GM23338 (cell line): Measurements from ENCODE around the gene ZXDC. TPM values are rescaled to one million over a fixed set of nuclear protein-coding genes. Genes with fewer than 3 reads are reported as not detected.

Experiments
- ATAC-seq: fragments of 200-7000 bp; cut with Tn5 transposase; 3 replicates; pipeline ENCODE4 v1.9.1; 2020
- DNase-seq: peaks from one replicate; pipeline ENCODE4 v3.0.0-alpha.2; 2015; ENCODE audit warnings: low spot score
- H2AFZ ChIP-seq: fragments of 200-600 bp; sonication (generic); 2 replicates; pipeline ENCODE4 v1.8.0; 2016; ENCODE audit warnings: antibody characterized with exemption, mild to moderate bottlenecking, moderate library complexity
- H3F3A ChIP-seq: fragments of 200-600 bp; sonication (generic); replicated peaks from 2 replicates; pipeline ENCODE4 v1.8.0; 2017; ENCODE audit warnings: antibody characterized with exemption, mixed run types, low read depth
- H3K27ac ChIP-seq: fragments of 200-600 bp; sonication (generic); 2 replicates; pipeline ENCODE4 v1.6.1; 2016; ENCODE audit warnings: low read depth
- H3K27me3 ChIP-seq: fragments of 200-600 bp; sonication (generic); 2 replicates; pipeline ENCODE4 v1.8.0; 2016; ENCODE audit warnings: mild to moderate bottlenecking, mixed run types, moderate library complexity; ENCODE audit not compliant: insufficient read depth
- H3K36me3 ChIP-seq: fragments of 200-600 bp; sonication (generic); 2 replicates; pipeline ENCODE4 v1.8.0; 2016; ENCODE audit warnings: mild to moderate bottlenecking; ENCODE audit not compliant: insufficient read depth
- H3K4me1 ChIP-seq: fragments of 200-600 bp; sonication (generic); 2 replicates; pipeline ENCODE4 v1.8.0; 2016; ENCODE audit warnings: mild to moderate bottlenecking, moderate library complexity; ENCODE audit not compliant: insufficient read depth
- H3K4me2 ChIP-seq: fragments of 200-600 bp; sonication (generic); 2 replicates; pipeline ENCODE4 v1.7.1; 2017; ENCODE audit warnings: mixed run types
- H3K4me3 ChIP-seq: fragments of 200-600 bp; sonication (generic); 2 replicates; pipeline ENCODE4 v1.6.1; 2016; ENCODE audit warnings: mixed run types
- H3K79me2 ChIP-seq: fragments of 200-600 bp; sonication (generic); replicated peaks from 2 replicates; pipeline ENCODE4 v1.8.0; 2017; ENCODE audit warnings: mild to moderate bottlenecking; ENCODE audit not compliant: insufficient read depth
- H3K9me2 ChIP-seq: fragments of 200-600 bp; sonication (generic); 2 replicates; pipeline ENCODE4 v1.8.0; 2017; ENCODE audit not compliant: insufficient read depth
- H4K20me1 ChIP-seq: fragments of 200-600 bp; sonication (generic); replicated peaks from 2 replicates; pipeline ENCODE4 v1.8.0; 2017; ENCODE audit warnings: mild to moderate bottlenecking; ENCODE audit not compliant: insufficient read depth
- H3K27ac Mint-ChIP-seq: 2 replicates; pipeline ENCODE4 v1.8.0; 2020; ENCODE audit warnings: inconsistent platforms, mild to moderate bottlenecking, moderate library complexity, mixed read lengths
- H3K27me3 Mint-ChIP-seq: 3 replicates; pipeline ENCODE4 v1.8.0; 2022; ENCODE audit warnings: low read depth, mild to moderate bottlenecking, moderate library complexity, mixed read lengths, inconsistent platforms; ENCODE audit not compliant: insufficient read depth, poor library complexity
- H3K36me3 Mint-ChIP-seq: 3 replicates; pipeline ENCODE4 v1.8.0; 2021; ENCODE audit warnings: low read depth, mild to moderate bottlenecking, inconsistent platforms, moderate library complexity, mixed read lengths
- H3K4me1 Mint-ChIP-seq: 3 replicates; pipeline ENCODE4 v1.8.0; 2020; ENCODE audit warnings: mild to moderate bottlenecking, inconsistent platforms, mixed read lengths
- H3K4me3 Mint-ChIP-seq: 3 replicates; pipeline ENCODE4 v1.8.0; 2021; ENCODE audit warnings: moderate library complexity, mild to moderate bottlenecking, inconsistent platforms, mixed read lengths
- H3K9me3 Mint-ChIP-seq: 3 replicates; pipeline ENCODE4 v1.8.0; 2020; ENCODE audit warnings: moderate library complexity, mild to moderate bottlenecking, inconsistent platforms, mixed read lengths
- CREB1 ChIP-seq: fragments of 250-450 bp; sonication (Bioruptor Pico); IDR thresholded peaks from 2 replicates; pipeline ENCODE4 v1.5.0; 2020; ENCODE audit warnings: low read depth, mild to moderate bottlenecking, moderate library complexity
- JUNB ChIP-seq: IDR thresholded peaks from one replicate; pipeline ENCODE4 v1.6.1; 2016; ENCODE audit warnings: antibody characterized with exemption; ENCODE audit not compliant: unreplicated experiment
- POLR2AphosphoS5 ChIP-seq: IDR thresholded peaks from 2 replicates; pipeline ENCODE4 v1.6.1; 2016; ENCODE audit warnings: antibody characterized with exemption, low read depth
- STAT1 ChIP-seq: IDR thresholded peaks from one replicate; pipeline ENCODE4 v1.6.1; 2016; ENCODE audit warnings: antibody characterized with exemption; ENCODE audit not compliant: unreplicated experiment
- ZNF331 ChIP-seq: fragments of 250-450 bp; sonication (Bioruptor Pico); IDR thresholded peaks from 2 replicates; pipeline ENCODE4 v1.5.0; 2020; ENCODE audit warnings: low read depth, mild to moderate bottlenecking, moderate library complexity
- ZNF462 ChIP-seq: fragments of 250-450 bp; sonication (Bioruptor Pico); IDR thresholded peaks from 2 replicates; pipeline ENCODE4 v1.5.0; 2020; ENCODE audit warnings: mild to moderate bottlenecking, moderate library complexity
- polyA plus RNA-seq: library from polyadenylated mRNA; unstranded; fragments of >200 nt; fragmentation: Nextera tagmentation; extraction: Ambion mirVana; gene quantifications from 2 replicates; pipeline ENCODE4 v1.2.1, GENCODE V29; 2016
- total RNA-seq: library from RNA; depleted of rRNA; stranded (reverse); fragments of >200 nt; shearing (Covaris generic); gene quantifications from 2 replicates; pipeline ENCODE4 v1.2.3, GENCODE V29; 2014
- TF ChIP-seq, protein P1 (sequence below), 2 experiments: fragments of 200-600 bp in 1 of 2; sonication (generic) in 1 of 2; conservative IDR thresholded peaks; 2 replicates each; pipeline versions ENCODE4 v1.5.1 to v1.6.1; 2016 to 2017; ENCODE audit warnings: antibody characterized with exemption in 2 of 2, low read depth in 2 of 2, mild to moderate bottlenecking in 2 of 2, moderate library complexity in 1 of 2

The ZXDC gene
- total and polyA plus RNA-seq, 2 experiments from 2014 or later = 5.7 to 45.1 TPM

DNA sequence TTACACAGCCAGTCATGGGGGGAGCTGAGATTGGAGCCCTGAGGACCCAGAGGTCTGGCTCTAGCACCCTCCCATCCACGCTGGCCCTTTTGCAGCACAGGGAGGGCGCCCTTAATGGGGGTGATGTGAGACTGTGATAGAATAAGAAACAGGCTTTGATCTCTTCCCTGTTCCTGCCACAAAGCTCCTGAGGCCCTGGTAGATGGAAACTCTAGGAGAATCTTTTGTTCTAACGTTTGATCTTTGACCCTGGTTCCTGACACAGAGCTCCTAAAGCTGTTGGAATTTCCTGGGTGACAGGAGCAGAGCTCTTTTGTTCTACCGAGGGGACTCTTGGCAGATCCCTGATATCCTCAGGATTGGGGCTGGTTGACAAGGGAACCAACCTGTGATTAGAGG, 43.1 kb upstream of the ZXDC start:
- Histone ChIP-seq H3K4me1 (0 out of 2 replicates have a peak, but pooled peaks cover 4% of the 10 kb centered on the region), H4K20me1 (no peaks in the 10 kb centered on the region), H3F3A (no peaks in the 10 kb centered on the region), H3K9me2 (no peaks in the 10 kb centered on the region), H3K27me3 (peaks cover 13% of the 10 kb centered on the region), H3K79me2 (no peaks in the 10 kb centered on the region), H2AFZ (no peak overlapping the region), H3K36me3 (no peaks in the 10 kb centered on the region), H3K4me3 (no peak overlapping the region), H3K4me2 (no peak overlapping the region), H3K27ac (no peak overlapping the region)
- Mint-ChIP-seq H3K27ac (no peak overlapping the region), H3K4me1 (peaks cover 4% of the 10 kb centered on the region; the same call in 2 of the 3 replicates), H3K36me3 (no peaks in the 10 kb centered on the region), H3K4me3 (no peak overlapping the region), H3K9me3 (no peaks in the 10 kb centered on the region), H3K27me3 (peaks cover 10% of the 10 kb centered on the region)
- TF ChIP-seq ZNF462 (CRISPR knock-in tag) = no peak
- TF ChIP-seq POLR2AphosphoS5 = no peak
- TF ChIP-seq CREB1 (CRISPR knock-in tag) = no peak
- TF ChIP-seq JUNB = no peak
- TF ChIP-seq STAT1 = no peak
- TF ChIP-seq, protein P1, sequence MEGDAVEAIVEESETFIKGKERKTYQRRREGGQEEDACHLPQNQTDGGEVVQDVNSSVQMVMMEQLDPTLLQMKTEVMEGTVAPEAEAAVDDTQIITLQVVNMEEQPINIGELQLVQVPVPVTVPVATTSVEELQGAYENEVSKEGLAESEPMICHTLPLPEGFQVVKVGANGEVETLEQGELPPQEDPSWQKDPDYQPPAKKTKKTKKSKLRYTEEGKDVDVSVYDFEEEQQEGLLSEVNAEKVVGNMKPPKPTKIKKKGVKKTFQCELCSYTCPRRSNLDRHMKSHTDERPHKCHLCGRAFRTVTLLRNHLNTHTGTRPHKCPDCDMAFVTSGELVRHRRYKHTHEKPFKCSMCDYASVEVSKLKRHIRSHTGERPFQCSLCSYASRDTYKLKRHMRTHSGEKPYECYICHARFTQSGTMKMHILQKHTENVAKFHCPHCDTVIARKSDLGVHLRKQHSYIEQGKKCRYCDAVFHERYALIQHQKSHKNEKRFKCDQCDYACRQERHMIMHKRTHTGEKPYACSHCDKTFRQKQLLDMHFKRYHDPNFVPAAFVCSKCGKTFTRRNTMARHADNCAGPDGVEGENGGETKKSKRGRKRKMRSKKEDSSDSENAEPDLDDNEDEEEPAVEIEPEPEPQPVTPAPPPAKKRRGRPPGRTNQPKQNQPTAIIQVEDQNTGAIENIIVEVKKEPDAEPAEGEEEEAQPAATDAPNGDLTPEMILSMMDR (conservative IDR thresholded peaks at IDR 0.05; ENCODE audit: low read depth in 2 of 2) = no peak
- TF ChIP-seq ZNF331 (CRISPR knock-in tag) = no peak
- no peak for ATAC-seq
- no peak for DNase-seq
